ENCODE data around the gene DIDO1.

Gene DIDO1

DNA sequence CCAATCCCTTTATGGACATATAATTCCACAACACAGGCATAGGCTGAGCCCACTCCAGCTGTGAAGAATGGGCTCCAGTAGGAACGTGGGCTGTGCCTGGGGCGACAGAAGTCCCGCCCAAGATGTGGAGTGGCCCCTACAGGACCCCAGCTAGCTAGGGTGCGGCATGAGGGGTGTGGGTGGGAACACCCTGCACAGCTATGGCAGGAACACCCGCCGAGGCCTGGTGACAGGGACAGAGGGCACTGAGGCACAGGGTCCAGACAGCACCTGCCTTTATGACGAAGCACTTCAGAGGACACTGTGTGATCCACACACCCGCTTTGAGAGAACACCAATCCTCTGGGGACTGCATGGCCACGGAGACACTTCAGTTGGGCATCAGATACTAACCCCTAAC, 36.4 kb downstream of the DIDO1 start:
- DNase-seq, result no peak

DNA sequence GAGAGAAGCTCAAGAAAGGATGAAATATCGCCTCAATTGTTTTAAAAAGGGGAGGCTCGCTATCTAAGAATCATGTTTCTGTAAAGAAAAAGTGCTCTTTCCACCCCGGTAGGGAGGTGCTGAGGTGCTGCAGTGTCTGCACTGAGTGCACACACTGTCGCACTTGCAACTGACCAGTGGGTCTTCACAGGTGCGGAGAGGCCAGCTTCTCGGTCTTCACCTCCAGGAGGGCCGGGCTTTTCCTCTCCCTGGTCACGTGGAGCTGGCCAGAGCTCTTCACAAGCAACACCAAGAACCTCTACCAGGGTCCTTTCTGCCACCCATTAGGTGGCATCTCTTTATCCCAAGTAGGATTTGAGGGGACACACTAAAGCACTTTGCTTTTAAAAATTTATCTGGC, 36.9 kb downstream of the DIDO1 start:
- DNase-seq, result no peak

DNA sequence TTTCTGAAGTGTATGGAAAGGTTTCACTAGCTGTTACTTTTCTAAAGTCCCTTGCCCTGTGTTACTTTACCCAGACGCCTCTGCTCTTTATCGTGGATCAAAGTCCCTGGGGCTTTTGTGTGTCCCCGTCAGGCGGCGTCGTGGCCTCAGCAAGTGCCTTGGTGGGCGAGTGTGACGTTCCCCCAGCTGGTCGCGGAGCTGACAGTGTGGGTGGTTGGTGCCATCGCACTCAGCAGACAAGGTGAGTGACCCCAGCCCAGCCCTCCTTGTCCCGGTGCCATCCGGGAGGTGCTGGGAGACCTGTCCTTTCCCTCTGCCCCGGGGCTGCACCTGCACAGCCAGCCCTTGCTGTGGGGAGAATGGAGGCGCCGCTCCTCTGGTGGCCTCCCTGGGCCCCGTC, 37.4 kb downstream of the DIDO1 start:
- no peak for DNase-seq

DNA sequence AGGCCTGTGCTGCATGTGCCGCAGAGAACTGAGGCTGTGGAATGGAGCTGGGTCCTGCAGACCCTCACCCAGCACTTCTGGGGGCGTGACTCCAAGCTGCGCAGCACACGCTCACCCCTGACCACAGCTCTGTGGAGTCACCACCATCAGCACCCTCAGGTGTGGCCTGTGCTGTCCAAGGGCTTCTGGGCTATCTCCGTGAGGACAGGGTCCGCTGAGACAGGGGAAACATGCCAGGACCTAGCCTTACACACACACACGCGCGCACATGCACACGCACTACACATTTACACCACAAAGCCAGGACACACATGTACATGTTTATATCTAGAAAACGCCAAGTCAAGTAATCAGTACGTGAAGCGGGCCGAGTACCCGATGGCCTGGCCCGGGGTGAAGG, 37.9 kb downstream of the DIDO1 start:
- no peak for DNase-seq

DNA sequence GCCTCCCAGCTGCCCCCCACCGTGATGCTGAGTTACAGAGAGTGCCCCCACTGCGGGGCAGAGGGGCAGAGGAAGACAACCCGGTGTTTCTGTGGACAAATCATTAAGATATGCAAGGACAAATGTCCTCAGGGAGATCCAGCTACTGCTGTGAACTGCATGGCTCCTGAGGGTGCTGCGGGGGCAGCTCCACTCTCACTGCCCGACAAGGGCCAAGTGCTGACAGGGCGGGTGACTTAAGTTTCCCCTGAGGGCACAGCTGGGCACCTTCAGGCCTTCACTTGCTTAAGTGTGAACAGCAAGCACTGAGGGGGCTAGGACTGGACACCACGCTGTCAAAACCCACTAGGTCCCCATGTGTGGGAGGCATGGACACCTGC, 38.5 kb downstream of the DIDO1 start:
- DNase-seq, result no peak

DNA sequence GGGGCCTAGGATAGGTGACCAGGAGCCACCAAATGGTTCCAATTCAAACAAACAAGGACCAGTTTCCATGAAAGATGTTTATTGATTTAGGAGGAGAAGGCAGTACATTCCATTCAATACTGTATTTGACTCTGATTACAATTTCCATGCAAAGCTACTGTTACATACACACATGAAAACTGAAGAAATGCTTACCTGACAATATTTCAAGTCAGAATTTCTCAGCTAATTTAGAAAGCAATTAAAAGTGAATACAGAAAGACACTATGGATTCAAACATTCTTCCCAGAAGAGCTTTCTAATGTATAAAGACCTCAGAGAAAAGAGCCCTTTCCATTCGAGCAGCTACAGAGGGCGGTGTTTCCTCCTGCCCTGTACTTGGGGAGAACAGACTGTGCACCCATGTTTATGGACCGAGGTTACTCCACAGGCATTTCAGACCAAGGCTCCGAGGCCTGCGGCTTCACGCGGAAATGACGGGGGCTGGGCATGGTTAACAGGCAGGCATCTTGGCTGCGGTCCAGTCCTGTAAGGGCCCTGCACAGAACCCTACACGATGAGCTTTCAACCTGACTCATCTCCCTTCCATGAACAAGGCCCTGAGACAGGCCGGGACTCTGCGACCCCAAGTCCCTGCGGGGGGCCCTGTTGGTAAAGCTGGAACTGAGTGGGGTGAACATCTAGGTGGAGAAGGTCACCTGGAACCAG, 39.0 kb downstream of the DIDO1 start:
- DNase-seq, result no peak

DNA sequence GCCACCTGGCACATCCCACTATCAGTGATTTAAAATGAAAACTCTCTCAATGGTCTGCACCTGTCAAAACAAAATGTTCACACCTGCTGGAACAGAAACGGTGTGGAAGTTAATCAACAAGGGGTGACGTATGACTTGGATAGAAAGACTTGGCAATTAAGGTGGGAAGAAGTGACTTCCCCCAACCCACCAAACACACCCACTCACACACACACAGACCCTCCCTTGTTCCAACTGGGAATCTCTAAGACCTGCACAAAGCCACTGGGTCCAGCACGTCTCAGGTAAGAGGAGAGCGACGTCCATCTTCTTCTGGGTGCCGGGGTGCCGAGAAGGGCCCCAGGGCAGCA, 39.6 kb downstream of the DIDO1 start:
- no peak for DNase-seq

DNA sequence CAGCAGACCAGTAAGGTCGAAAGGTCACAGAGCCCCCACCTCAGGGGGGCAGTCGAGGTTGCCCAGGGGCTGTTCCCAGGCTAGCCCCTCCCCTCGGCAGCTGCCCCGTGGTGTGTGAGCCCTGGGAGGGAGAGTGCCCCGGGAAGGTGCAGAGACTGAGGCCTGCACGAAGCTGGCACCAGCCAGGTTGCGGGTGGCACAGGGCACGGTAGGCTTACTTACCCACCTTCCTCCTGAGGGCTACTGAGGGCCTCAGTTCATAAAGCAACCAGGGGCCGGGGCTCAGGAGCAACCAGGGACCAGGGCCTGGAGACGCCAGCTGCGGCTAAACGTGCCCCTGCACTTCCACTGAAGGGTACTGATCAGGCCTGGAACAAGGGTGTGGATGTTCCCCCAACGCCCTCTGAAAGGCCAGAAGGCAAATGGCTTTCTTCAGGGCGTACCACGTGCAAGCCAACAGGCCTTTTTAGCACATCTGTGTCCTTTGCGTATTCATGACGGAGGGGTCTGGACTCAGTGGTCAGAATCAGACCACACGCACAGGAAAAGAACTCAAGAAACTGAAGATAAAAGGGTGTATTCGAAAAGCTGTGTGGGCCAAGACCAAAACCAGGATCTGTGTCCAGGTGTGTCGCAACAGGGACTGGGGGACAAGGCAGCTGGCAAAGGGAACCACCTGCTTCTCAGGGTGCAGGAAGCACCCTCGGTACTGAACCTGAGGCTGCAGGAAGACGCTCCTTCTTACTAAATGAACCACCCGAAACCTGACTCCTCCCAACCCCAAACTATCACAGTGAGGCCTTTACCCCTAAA, 40.2 kb downstream of the DIDO1 start:
- DNase-seq, result no peak

DNA sequence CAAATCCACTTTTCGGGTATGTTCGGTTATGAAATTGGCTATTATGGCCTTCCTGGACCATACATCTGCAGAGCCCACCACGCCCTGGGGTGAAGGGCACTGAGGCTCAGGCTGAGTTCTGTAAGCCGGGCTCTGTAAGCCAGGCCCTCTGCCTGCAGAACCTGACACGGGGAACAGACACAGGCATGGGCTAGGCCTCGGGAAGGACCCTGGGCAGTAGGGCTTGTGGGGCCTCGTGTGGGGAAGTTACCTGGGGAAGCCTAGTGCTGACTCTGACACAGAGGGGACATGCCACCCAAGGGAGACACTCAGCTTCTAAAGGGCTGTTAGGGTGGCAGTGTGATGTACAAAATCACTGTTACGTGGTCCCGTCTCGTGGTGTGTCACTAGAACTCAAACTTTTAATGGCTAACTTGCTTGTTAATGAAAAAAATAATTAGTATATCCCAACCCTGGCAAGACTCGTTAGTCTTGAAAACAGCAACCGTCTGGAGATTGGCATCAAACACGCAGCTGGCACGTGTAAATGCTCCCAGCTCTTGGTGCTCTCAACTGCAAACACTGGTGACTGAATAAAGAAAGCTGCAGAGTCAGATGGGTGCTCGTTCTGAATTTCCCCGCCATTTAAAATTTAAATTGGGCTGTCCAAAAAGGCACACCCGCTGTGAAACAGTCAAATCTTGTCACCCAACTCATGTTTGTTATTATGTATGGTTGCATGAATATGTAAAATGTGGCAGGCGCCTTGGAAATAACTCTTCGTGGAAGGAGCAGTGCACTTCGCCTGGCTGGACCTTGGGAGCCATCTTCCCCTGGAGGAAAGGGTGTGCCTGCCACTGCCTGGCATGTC, 41.0 kb downstream of the DIDO1 start:
- DNase-seq, result no peak

DNA sequence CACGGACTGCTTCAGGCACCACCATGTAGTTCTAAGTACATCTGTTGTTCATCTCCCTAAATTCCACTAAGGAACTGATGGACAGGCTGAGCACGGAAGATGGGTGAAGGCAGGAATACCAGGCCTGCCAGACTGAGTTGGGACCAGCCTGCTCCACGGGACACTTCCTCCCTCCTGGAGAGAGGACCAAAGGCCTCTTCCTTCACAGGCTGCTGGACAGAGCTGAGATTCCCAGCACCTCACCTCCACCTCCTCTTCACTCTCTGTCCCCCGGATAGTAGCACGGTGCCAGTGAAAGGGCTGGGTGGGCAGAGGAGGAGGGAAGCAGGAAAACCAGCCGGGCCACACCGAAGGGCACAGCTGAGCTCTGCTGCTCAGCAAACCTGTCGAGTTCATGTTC, 41.7 kb downstream of the DIDO1 start:
- DNase-seq, result no peak

DNA sequence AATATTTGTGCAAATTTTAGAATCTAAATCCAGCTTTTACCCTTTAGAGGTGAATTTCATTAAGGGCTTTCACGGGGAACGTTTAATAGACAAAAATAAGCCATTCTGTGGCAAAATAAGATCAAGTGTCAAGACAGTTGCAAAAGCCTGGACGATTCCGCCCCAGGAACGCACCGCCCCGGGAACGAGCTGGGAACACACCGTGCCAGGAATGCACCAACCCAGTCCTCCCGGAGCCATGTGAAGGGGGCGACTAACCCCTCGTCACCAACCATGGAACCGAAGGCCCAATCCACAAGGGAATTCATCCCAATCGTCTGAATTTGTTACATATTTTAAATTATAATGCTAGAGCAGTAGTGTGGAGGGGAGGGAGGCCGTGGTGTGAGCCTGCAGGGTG, 43.9 kb downstream of the DIDO1 start:
- no peak for DNase-seq

DNA sequence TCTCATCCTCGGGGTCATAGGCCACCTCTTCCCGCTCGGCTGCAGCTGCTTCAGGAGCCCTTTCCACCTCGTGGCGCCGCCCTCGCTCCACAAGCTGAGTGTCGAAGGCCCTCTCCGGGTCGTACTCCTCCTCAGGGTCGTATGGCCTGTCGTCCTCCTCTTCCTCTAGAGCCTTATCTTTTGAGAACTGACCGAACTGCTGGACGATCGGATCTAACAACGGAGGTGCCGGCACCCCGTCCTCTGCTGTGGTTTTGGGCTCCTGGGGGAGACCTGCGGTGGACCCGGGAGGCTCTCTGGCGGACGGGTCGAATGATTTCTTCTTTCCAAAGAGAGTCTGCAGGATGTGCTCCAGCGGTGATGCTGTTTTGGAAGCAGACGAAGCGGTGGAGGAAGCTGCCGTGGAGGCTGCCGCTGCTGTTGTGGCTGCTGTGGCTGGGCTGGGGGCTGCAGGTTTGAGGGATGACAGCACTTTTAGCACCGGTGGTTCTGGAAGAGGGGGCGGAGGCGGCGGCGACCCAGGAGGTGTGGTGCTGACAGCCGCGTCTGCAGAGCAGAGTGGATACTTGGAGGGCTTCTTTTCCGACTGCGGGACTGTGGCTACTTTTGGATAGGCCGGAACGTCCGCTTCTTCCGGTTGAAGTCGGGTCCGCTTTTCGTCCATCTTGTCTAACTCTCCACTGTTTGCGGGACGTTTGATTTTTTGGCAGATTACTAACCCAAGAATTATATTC, 44.5 kb downstream of the DIDO1 start:
- DNase-seq, result no peak

DNA sequence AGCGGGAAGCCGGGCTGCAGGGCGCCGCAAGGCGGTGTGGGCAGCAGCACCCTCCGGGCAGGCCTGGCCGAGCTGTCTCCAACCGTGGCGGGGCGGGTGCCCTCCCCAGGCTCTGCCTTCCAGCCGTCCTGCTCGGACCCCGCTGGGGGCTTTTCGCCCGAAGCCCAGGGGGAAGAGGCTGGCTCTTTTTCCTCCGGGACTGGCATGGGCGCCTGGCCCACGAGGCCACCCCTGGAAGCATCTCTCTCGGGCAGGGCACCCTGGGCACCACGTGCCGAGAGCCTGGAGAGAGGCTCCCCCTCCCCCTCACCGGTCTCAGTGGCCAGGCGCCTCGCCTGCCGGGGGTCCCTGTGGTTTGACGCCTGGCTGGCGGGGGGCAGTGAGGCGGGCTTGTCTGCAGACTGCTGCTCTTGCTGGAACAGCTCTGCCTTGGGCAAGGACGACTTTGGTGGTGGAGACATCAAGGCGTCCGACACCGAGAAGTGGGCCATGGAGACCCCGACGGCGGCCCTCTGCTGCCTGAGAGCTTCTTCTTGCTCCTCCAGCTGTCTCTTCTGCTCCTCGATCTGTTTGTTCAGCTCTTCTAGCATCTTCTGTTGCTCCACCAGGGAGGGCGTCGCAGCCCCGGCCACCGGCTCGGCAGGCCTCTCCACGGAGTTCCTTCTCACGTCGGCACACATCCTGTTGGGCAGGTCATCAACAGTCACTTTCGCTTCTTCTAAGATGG, 45.2 kb downstream of the DIDO1 start:
- DNase-seq, result no peak

DNA sequence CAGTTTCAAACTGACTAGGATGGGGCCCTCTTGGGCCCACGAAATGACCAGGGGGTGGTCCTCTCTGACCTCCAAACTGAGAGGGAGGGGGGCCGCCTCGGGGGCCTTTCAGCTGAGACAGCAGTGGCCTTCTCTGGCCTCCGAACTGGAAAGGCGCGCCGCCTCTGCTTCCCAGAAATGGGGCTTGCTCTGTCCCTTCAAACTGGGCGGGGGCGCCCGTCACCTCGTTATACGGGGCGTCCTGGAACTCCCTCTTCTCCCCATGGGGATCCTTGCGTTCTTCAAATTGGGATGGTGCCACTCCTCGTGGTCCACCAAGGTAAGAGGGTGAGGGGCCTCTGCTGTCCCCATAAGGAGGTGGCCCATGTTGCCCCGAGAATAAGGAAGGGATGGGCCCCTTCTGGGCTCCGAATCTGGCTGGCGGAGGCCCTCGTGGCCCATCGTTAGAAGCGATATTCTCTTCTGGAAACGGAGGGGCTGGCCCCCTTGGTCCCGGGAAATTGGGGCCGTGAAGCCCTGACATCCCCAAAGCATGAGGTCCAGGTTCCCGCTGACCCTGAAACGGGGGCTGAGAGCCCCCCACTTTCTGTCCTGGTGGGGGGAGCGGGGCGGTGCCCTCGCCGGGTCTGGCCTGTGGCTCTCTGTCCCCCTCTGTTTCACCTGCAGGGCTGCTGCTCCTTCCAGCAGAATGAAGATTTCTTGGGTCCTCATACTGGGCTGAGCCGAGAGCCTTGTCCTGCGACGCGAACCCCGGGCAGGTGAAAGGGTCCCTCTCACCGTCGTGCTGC, 46.0 kb downstream of the DIDO1 start:
- no peak for DNase-seq

DNA sequence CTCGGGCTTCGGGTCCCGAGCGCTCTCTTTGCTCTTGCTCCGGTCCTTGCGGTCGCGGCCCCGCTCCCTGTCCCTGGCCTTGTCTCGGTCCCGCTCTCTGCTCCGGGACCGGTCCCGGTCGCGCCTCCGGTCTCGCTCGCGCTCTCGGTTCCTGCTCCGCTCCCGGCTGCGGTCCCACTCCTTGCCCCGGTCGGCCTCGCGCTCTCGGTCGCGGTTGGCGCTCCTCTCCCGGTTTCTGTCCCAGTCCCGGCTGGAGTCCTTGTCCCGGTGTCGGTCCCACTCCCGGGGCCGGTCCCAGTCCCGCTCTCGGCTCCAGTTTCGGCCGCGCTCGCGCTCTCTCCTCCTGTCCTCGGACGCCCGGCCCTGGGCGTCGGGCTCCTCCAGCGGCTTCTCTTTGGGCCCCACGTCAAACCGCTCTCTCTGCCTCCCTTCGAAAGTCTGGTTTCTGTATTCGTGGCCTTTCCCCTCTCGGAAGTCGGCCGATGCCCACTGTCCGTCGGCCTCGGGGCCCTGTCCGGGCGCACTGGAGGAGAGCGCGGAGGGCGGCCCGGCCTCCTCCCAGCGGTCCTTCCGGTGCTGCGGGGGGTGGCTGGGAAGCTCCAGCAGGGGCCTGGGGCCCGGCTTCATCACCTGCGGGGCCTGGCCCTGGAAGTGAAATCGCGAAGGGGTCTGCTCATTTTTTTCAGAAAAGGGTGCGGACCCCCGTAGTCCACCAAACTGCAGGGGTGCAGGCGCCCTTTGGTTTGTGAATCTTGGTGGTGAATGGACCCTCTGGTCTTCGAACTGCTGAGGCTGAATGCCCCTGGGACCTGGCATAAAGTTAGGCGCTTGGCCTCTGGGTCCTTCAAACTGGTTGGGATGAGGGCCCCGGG, 46.8 kb downstream of the DIDO1 start:
- DNase-seq, result no peak

DNA sequence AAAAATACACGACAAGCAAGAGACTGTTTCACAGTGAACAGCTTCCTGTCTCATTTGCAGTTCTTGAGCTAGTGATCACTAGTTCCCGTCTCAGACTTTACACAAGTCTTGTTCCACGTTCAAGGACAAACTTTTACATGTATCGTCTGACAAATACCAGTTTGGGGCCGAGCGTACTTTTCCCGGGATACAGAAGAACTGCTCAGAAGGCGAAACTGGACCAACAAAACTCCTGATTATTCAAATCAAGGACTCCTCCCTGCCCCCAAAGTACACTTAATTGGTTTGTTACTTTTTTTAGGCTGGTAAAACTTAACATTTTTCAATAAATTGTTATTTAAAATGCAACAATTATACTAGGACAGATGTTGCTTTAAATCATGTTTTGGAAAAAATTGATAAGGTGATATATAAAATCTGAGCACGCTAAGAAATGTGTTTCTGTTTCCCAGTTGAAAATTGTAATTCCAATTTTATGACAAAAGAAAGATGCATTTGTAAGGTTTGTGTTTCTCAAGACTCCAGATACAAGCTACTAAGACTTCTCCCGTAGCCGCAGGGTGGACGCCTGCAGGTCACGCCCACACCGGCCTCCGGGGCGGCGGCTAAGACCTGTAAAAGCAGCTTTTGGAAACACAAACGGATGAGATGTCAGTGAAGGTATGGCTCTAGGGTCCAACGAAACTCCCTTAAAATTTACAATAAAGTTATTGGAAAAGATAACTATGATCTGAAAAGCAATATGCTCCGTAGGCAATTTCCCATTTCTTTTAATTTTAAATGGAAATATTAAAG, 47.9 kb downstream of the DIDO1 start:
- no peak for DNase-seq

DNA sequence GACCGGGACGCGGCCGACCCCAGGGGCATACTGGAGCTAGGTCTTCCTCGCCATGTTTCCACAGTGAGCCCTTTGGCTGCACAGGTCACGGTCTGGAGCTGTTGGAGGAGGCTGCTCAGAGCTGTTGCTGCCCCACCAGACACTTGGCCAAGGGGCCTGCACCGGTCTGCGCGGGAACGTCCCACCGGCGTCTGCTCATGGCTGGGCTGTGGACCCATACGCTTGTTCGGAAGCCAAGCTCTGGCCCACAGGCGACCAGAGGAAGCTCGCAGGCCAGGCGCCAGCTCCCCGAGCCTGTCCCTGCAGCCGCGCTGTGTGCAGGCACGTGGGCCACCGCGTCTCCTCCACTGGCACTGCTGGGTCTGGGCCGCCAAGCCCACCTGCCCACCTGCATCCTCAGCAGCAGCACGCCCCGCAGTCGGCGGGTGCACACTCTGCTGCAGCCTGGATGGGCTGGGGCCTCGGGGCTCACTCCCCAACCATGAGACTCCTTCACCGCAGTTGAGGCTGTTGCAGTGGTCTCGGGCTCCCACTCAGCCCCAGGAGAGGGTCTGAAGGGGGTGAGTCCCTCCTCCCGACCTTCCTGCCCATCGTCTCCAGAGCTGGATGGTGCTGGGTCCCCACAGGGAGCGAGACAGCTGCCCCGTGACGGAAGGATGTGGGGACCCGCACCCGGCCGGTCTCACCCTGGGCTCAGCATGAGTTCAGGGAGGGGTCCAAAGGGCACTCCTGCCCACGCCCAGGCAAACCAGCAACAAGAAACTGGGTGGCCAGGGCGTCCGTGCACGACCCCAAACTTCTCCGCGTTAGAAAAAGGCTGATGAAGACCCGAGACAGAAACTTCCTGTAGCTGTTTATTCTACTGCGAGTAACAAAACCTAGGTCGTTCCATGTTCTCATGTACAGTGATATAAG, 49.1 kb downstream of the DIDO1 start:
- DNase-seq, result no peak

DNA sequence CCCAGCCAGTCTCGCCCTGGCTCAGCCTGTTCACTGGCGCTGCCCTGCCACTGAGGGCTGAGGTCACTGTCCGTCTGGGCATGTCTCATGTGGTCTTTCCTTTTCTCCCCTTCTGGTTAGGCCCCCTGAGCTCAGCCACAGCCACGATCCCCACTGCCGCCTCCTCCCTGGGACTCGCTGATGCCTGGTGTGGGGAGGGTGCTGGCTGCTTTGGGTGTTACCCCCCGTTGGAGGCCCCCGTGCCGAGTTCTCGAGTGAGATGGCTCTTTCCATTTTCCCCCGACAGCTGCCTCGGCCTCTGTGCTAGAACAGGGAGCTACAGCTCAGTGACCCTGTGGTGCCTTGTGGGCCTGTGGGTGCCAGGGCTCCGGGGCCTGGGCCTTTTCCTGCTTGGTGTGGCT, 49.8 kb downstream of the DIDO1 start:
- no peak for DNase-seq

Data from GOT3 (cell line).